DLD1 (cell line): ENCODE results near the gene LSM7.
"Not testable (repeated sequence)": the region's sequence is repeated elsewhere in the genome, so short reads cannot be mapped to it uniquely, and the experiment has no call there.

Source experiments
- in situ Hi-C: cut with HindIII; loops from 2 replicates; pipeline ENCODE4 v1.10.0; 2017; ENCODE audit warnings: low sequenced_read_pairs

The LSM7 gene

GRCh38 chr19:2282062-2282861, 46.1 kb downstream of the LSM7 start, which contains the start of gene PEAK3:
Gene PEAK3 (minus strand): TSS chr19:2282175. CDS start chr19:2280931, 1,244 bp downstream.
- in situ Hi-C loops = no loop called here

GRCh38 chr19:2281265-2282061, 46.9 kb downstream of the LSM7 start:
- in situ Hi-C loops = not testable (repeated sequence)

GRCh38 chr19:2280633-2281264, 47.6 kb downstream of the LSM7 start:
- in situ Hi-C loops = no loop called here

- in situ Hi-C loops = no loop called here
Observed at GRCh38 chr19:2278459-2279158, 49.8 kb downstream of the LSM7 start.

GRCh38 chr19:2277138-2277537, 51.2 kb downstream of the LSM7 start:
- in situ Hi-C loops = no loop called here

- in situ Hi-C loops = no loop called here
Observed at GRCh38 chr19:2276429-2276986, 51.9 kb downstream of the LSM7 start.

- in situ Hi-C loops = no loop called here
Observed at GRCh38 chr19:2275588-2276428, 52.6 kb downstream of the LSM7 start.

GRCh38 chr19:2274931-2275535, 53.4 kb downstream of the LSM7 start:
- in situ Hi-C loops = no loop called here

GRCh38 chr19:2274185-2274711, 54.1 kb downstream of the LSM7 start:
- in situ Hi-C loops = no loop called here

- in situ Hi-C loops = no loop called here
Observed at GRCh38 chr19:2273356-2274184, 54.8 kb downstream of the LSM7 start.
